GM12873 (cell line): Measurements from ENCODE around the gene BCL11B.

Experiments
- CTCF ChIP-seq: IDR thresholded peaks from 2 replicates; pipeline ENCODE4 v1.5.1; 2012; ENCODE audit warnings: low read depth, mild to moderate bottlenecking, moderate library complexity, low read length, control low read depth; ENCODE audit not compliant: insufficient read depth; ENCODE audit errors: missing control alignments

BCL11B gene

GRCh38 chr14:99143793-99144192 lies 128.2 kb downstream of the BCL11B start:
- TF ChIP-seq CTCF: no peak

- no peak for TF ChIP-seq CTCF
These were observed 128.9 kb downstream of the BCL11B start for GRCh38 chr14:99143126-99143525.

- no peak for TF ChIP-seq CTCF
These were observed 130.8 kb downstream of the BCL11B start for GRCh38 chr14:99141236-99141635.

- no peak for TF ChIP-seq CTCF
These were observed 132.8 kb downstream of the BCL11B start for GRCh38 chr14:99138999-99139865.

GRCh38 chr14:99137913-99138571 lies 134.0 kb downstream of the BCL11B start:
- no peak for TF ChIP-seq CTCF

- TF ChIP-seq CTCF: no peak
These were observed 134.8 kb downstream of the BCL11B start for GRCh38 chr14:99137001-99137700.

GRCh38 chr14:99136401-99136800 lies 135.6 kb downstream of the BCL11B start:
- TF ChIP-seq CTCF: no peak
